ENCODE measurements around the gene PACS1. TPM values are rescaled to one million over a fixed set of nuclear protein-coding genes. Genes with fewer than 3 reads are reported as not detected.

PACS1 gene
- total RNA-seq, 2 experiments from 2014 or later: 179 to 183 TPM

- POLR2A ChIA-PET: no interaction called here
- CTCF ChIA-PET: no interaction called here
- peaks cover 15% of the 10 kb centered on the region for H3K36me3 Mint-ChIP-seq (ENCODE audit: low read depth)
- Histone ChIP-seq H3K9me3 (ENCODE audit: control insufficient read depth in 1 of 2, insufficient read depth in 1 of 2, low read length in 2 of 2) (no peaks in the 10 kb centered on the region), H3K27me3 (ENCODE audit: control insufficient read depth in 1 of 2, insufficient read depth in 2 of 2, low read length in 2 of 2) (no peaks in the 10 kb centered on the region), H3K4me3 (ENCODE audit: low read length) (no peak overlapping the region), H3K36me3 (ENCODE audit: insufficient read depth, low read length) (peaks cover 8% of the 10 kb centered on the region), H3K4me1 (ENCODE audit: insufficient read depth, low read length) (peaks cover 15% of the 10 kb centered on the region), H3K27ac (ENCODE audit: low read depth in 1 of 2, low read length in 2 of 2) (no peak overlapping the region)
- no peak for TF ChIP-seq CTCF (IDR thresholded peaks at IDR 0.05)
- no peak for ATAC-seq (ENCODE audit: poor library complexity)
- DNase-seq: no peak
- H3K4me1 Mint-ChIP-seq (ENCODE audit: low read depth): peaks cover 63% of the 10 kb centered on the region
- peak overlapping the region; percentile 52 for H3K27ac Mint-ChIP-seq
- H3K9me3 Mint-ChIP-seq: no peaks in the 10 kb centered on the region
- intact Hi-C loops (cut with DNase I, micrococcal nuclease): no loop called here
- no peak overlapping the region for H3K4me3 Mint-ChIP-seq
- no peaks in the 10 kb centered on the region for H3K27me3 Mint-ChIP-seq
These were observed 87.3 kb downstream of the PACS1 start for GRCh38 chr11:66157182-66157864.

- peaks cover 4% of the 10 kb centered on the region for H3K36me3 ChIP-seq (ENCODE audit: insufficient read depth, low read length)
- intact Hi-C loops (cut with DNase I, micrococcal nuclease): no loop called here
- no peak for TF ChIP-seq CTCF (IDR thresholded peaks at IDR 0.05)
- H3K27ac ChIP-seq (ENCODE audit: low read depth in 1 of 2, low read length in 2 of 2): no peak overlapping the region
- peaks cover 18% of the 10 kb centered on the region for H3K4me1 ChIP-seq (ENCODE audit: insufficient read depth, low read length)
- Mint-ChIP-seq H3K36me3 (ENCODE audit: low read depth) (peaks cover 11% of the 10 kb centered on the region), H3K27me3 (no peaks in the 10 kb centered on the region), H3K4me3 (no peak overlapping the region), H3K4me1 (ENCODE audit: low read depth) (peaks cover 62% of the 10 kb centered on the region), H3K9me3 (no peaks in the 10 kb centered on the region), H3K27ac (peak overlapping the region; percentile 40)
- no peaks in the 10 kb centered on the region for H3K9me3 ChIP-seq (ENCODE audit: control insufficient read depth in 1 of 2, insufficient read depth in 1 of 2, low read length in 2 of 2)
- H3K27me3 ChIP-seq (ENCODE audit: control insufficient read depth in 1 of 2, insufficient read depth in 2 of 2, low read length in 2 of 2): no peaks in the 10 kb centered on the region
- CTCF ChIA-PET: interaction anchor here (0.7 kb wide), 1 partner anchor 57 kb away, joined by 3 read pairs; no protein-coding TSS in a partner anchor
- ATAC-seq (ENCODE audit: poor library complexity) (no peak), DNase-seq (no peak)
- H3K4me3 ChIP-seq (ENCODE audit: low read length): no peak overlapping the region
- POLR2A ChIA-PET: no interaction called here
These were observed 88.1 kb downstream of the PACS1 start for GRCh38 chr11:66158156-66158555.

DNA sequence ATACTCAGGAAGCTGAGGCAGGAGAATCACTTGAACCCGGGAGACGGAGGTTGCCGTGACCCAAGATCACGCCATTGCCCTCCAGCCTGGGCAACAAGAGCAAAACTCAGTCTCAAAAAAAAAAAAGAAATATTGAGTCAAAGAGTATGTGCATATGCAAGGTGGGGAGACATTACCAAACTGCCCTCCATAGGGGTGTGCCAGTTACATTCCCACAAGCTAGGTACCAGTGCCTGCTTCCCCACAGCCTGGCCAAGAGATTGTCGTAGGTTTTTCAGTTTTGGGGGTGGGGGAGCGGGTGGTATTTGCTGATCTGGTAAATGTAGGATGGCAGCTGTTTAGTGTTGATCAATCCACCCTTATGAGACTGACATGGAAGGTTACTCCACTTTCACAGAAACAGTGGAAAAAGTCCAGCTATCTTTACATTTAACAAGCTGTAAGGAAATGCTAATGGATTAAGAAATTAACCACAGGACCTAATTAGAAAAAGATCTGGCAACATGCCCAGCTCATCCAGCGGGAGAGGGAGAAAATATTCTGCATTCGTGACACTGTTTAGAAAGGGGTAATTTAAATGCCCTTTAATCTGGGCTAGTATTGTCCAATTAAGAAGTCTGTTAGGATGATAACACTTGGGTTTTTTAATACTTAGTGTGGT, 89.4 kb downstream of the PACS1 start:
- H3K27me3 Mint-ChIP-seq: no peaks in the 10 kb centered on the region
- H3K27ac ChIP-seq (ENCODE audit: low read depth in 1 of 2, low read length in 2 of 2): no peak overlapping the region
- peaks cover 18% of the 10 kb centered on the region for H3K4me1 ChIP-seq (ENCODE audit: insufficient read depth, low read length)
- H3K4me1 Mint-ChIP-seq (ENCODE audit: low read depth): peaks cover 72% of the 10 kb centered on the region
- no peak overlapping the region for H3K4me3 ChIP-seq (ENCODE audit: low read length)
- H3K9me3 ChIP-seq (ENCODE audit: control insufficient read depth in 1 of 2, insufficient read depth in 1 of 2, low read length in 2 of 2): no peaks in the 10 kb centered on the region
- H3K4me3 Mint-ChIP-seq: no peak overlapping the region
- ATAC-seq (ENCODE audit: poor library complexity) (no peak), DNase-seq (no peak)
- intact Hi-C loops (cut with DNase I, micrococcal nuclease): no loop called here
- peaks cover 4% of the 10 kb centered on the region for H3K36me3 ChIP-seq (ENCODE audit: insufficient read depth, low read length)
- peaks cover 11% of the 10 kb centered on the region for H3K36me3 Mint-ChIP-seq (ENCODE audit: low read depth)
- no peak for TF ChIP-seq CTCF (IDR thresholded peaks at IDR 0.05)
- ChIA-PET POLR2A (interaction anchor here (0.9 kb wide), 1 partner anchor 107 kb away, joined by 3 read pairs; the partner anchor contains the start of gene SF3B2), CTCF (interaction anchor here (1.2 kb wide), 1 partner anchor 22 kb away, joined by 3 read pairs; no protein-coding TSS in a partner anchor)
- H3K27me3 ChIP-seq (ENCODE audit: control insufficient read depth in 1 of 2, insufficient read depth in 2 of 2, low read length in 2 of 2): no peaks in the 10 kb centered on the region
- H3K27ac Mint-ChIP-seq: peak overlapping the region; percentile 40
- H3K9me3 Mint-ChIP-seq: no peaks in the 10 kb centered on the region

All from CD4-positive, alpha-beta T cell (primary cell).